ENCODE data around the gene C2orf76. TPM values are rescaled to one million over a fixed set of nuclear protein-coding genes. Genes with fewer than 3 reads are reported as not detected.

C2orf76 gene
- total and polyA plus RNA-seq, 2 experiments from 2014 or later, result 5.8 to 21.6 TPM

GRCh38 chr2:119311831-119312230 is 54.8 kb downstream of the C2orf76 start:
- Histone ChIP-seq H3K9me2 (ENCODE audit: insufficient read depth) (no peaks in the 10 kb centered on the region), H4K20me1 (replicated peaks; ENCODE audit: insufficient read depth) (no peaks in the 10 kb centered on the region), H3K79me2 (replicated peaks; ENCODE audit: insufficient read depth) (no peaks in the 10 kb centered on the region), H3K36me3 (ENCODE audit: insufficient read depth) (no peaks in the 10 kb centered on the region), H3F3A (replicated peaks; ENCODE audit: low read depth) (no peaks in the 10 kb centered on the region), H3K4me3 (no peak overlapping the region), H3K4me1 (ENCODE audit: insufficient read depth) (peaks cover 5% of the 10 kb centered on the region; the same call in 1 of the 2 replicates), H3K4me2 (no peak overlapping the region), H2AFZ (no peak overlapping the region), H3K27me3 (ENCODE audit: insufficient read depth) (no peaks in the 10 kb centered on the region), H3K27ac (ENCODE audit: low read depth) (no peak overlapping the region)
- H3K27me3 Mint-ChIP-seq (ENCODE audit: insufficient read depth, low read depth, poor library complexity), result peaks cover 1% of the 10 kb centered on the region
- no peak overlapping the region for H3K4me3 Mint-ChIP-seq
- no peak for DNase-seq (ENCODE audit: low spot score)
- H3K9me3 Mint-ChIP-seq, result no peaks in the 10 kb centered on the region
- H3K4me1 Mint-ChIP-seq, result peaks cover 17% of the 10 kb centered on the region
- TF ChIP-seq POLR2AphosphoS5 (IDR thresholded peaks at IDR 0.05; ENCODE audit: low read depth) (no peak), EZH2phosphoT487 (IDR thresholded peaks at IDR 0.05; ENCODE audit: unreplicated experiment) (no peak), JUNB (IDR thresholded peaks at IDR 0.05; ENCODE audit: unreplicated experiment) (no peak)
- ATAC-seq, result peak; percentile 18; the same call in 1 of the 3 replicates
- H3K36me3 Mint-ChIP-seq (ENCODE audit: low read depth), result no peaks in the 10 kb centered on the region
- H3K27ac Mint-ChIP-seq, result no peak overlapping the region; the same call in 1 of the 2 replicates

- no peaks in the 10 kb centered on the region for H3K27me3 ChIP-seq (ENCODE audit: insufficient read depth)
- H3K79me2 ChIP-seq (replicated peaks; ENCODE audit: insufficient read depth), result no peaks in the 10 kb centered on the region
- no peak overlapping the region for H3K4me3 Mint-ChIP-seq
- H3K27me3 Mint-ChIP-seq (ENCODE audit: insufficient read depth, low read depth, poor library complexity), result peaks cover 2% of the 10 kb centered on the region
- H3K36me3 Mint-ChIP-seq (ENCODE audit: low read depth), result no peaks in the 10 kb centered on the region
- no peaks in the 10 kb centered on the region for H4K20me1 ChIP-seq (replicated peaks; ENCODE audit: insufficient read depth)
- TF ChIP-seq CTCF (conservative IDR thresholded peaks at IDR 0.05; ENCODE audit: low read depth in 2 of 2) (peak; percentile 23 to 46; a peak in 3 of 4 replicates), POLR2AphosphoS5 (IDR thresholded peaks at IDR 0.05; ENCODE audit: low read depth) (no peak), REST (IDR thresholded peaks at IDR 0.05; ENCODE audit: unreplicated experiment) (no peak), NANOG (IDR thresholded peaks at IDR 0.05; ENCODE audit: borderline replicate concordance) (no peak)
- no peak overlapping the region for H3K4me2 ChIP-seq
- H3K27ac ChIP-seq (ENCODE audit: low read depth), result no peak overlapping the region
- H3F3A ChIP-seq (replicated peaks; ENCODE audit: low read depth), result no peaks in the 10 kb centered on the region
- peaks cover 19% of the 10 kb centered on the region for H3K4me1 Mint-ChIP-seq
- no peak overlapping the region for H3K27ac Mint-ChIP-seq
- H3K4me1 ChIP-seq (ENCODE audit: insufficient read depth), result peaks cover 5% of the 10 kb centered on the region; the same call in 1 of the 2 replicates
- DNase-seq (ENCODE audit: low spot score), result peak; percentile 35
- ATAC-seq, result peak; percentile 75
- H3K4me3 ChIP-seq, result no peak overlapping the region
- H3K9me2 ChIP-seq (ENCODE audit: insufficient read depth), result no peaks in the 10 kb centered on the region
- H2AFZ ChIP-seq, result no peak overlapping the region
- H3K36me3 ChIP-seq (ENCODE audit: insufficient read depth), result no peaks in the 10 kb centered on the region
- no peaks in the 10 kb centered on the region for H3K9me3 Mint-ChIP-seq
Measured at GRCh38 chr2:119311371-119311770, 55.3 kb downstream of the C2orf76 start.

Data from GM23338 (cell line).